ENCODE data around the gene METTL25. TPM values are rescaled to one million over a fixed set of nuclear protein-coding genes. Genes with fewer than 3 reads are reported as not detected.
A peak's percentile ranks its signal among the peaks of the same experiment; 100 is the strongest.

The METTL25 gene
- total RNA-seq, 1 experiment from 2014 or later = 85.9 TPM

GRCh38 chr12:82438356-82438755 lies 80.0 kb downstream of the METTL25 start:
- in situ Hi-C loops (cut with HindIII; ENCODE audit: low pct_unique_long_range_greater_than_20kb, low sequenced_read_pairs) = no loop called here
- DNase-seq (ENCODE audit: low read depth) = no peak

GRCh38 chr12:82440885-82441284 lies 82.6 kb downstream of the METTL25 start:
- no peak for DNase-seq (ENCODE audit: low read depth)
- in situ Hi-C loops (cut with HindIII; ENCODE audit: low pct_unique_long_range_greater_than_20kb, low sequenced_read_pairs) = no loop called here

DNA sequence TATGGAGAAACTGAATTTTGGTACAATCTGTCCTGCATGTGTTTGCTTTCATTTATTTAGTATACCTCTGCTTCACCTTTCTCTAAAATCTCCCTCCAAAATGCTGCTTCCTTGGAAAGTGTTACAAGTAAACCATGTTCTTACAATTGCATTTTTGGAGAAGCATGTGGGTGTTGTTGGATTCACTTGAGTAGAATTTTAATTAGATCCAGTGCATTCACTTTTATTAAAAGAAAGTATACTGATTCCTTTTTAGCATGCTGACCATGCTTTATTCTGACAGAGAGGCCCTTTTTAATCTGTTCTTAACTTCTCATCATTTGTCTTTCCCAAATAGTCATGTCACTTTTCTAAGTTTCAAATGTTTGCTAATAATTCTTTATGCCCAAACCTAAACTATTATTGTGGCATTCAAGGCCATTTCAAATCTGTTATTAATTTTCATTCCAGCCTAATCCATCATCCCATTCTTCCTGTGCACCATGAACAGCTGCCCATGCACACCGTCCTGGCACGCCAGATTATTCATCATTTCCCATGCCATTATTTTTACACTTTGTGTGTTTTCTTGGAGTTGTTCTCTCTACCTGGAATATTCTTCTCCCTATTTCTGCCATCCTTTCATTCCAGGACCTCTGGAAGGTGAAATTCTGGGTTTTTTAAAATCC lies 90.7 kb downstream of the METTL25 start:
- in situ Hi-C loops (cut with HindIII; ENCODE audit: low pct_unique_long_range_greater_than_20kb, low sequenced_read_pairs) = no loop called here
- DNase-seq (ENCODE audit: low read depth) = no peak

- in situ Hi-C loops (cut with HindIII; ENCODE audit: low pct_unique_long_range_greater_than_20kb, low sequenced_read_pairs) = no loop called here
- no peak for DNase-seq (ENCODE audit: low read depth)
Observed at GRCh38 chr12:82456633-82457032, 98.3 kb downstream of the METTL25 start.

- in situ Hi-C loops (cut with HindIII; ENCODE audit: low pct_unique_long_range_greater_than_20kb, low sequenced_read_pairs) = no loop called here
- no peak for DNase-seq (ENCODE audit: low read depth)
Observed at GRCh38 chr12:82458101-82458500, 99.8 kb downstream of the METTL25 start.

DNA sequence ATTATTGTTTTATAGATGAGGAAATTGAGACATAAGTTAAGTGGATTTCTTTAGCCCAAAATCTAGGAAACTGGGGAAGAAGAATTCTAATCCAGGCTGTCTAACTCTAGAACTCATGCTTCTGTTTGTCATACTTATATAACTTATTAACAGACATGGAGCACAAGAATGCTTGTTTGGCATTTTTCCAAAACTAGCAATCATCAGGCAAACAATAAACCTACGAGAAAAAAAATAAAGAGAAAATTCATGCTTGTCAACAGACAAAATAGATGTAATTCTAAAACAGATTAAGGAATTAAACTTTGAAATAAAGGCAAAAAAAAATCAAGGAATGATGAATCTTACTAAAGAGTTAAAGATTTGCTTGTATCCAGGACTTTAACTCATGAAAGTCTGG lies 103.1 kb downstream of the METTL25 start:
- in situ Hi-C loops (cut with HindIII; ENCODE audit: low pct_unique_long_range_greater_than_20kb, low sequenced_read_pairs) = no loop called here
- peak; percentile 69 for DNase-seq (ENCODE audit: low read depth)

GRCh38 chr12:82461836-82462235 lies 103.5 kb downstream of the METTL25 start:
- in situ Hi-C loops (cut with HindIII; ENCODE audit: low pct_unique_long_range_greater_than_20kb, low sequenced_read_pairs) = no loop called here
- DNase-seq (ENCODE audit: low read depth) = no peak

DNA sequence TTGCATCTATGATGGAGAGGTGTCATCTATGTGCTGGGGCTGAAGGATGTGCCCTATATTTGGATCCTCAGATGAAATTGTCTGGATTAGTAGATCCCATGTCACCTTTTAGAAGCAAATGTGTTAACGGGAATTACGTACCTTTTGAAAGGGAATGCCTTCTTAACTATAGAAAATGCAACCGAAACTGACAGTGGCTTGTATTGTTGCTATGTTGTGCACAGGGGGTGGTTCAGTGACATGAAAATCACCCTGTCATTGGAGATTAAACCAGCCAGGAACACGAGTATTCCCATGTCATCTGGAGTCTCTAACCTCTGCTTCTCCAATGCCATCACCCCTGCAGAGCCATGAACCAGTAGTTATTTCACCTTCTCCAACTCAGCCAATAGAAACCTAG lies 110.2 kb downstream of the METTL25 start:
- in situ Hi-C loops (cut with HindIII; ENCODE audit: low pct_unique_long_range_greater_than_20kb, low sequenced_read_pairs) = no loop called here

GRCh38 chr12:82470906-82471512 lies 112.7 kb downstream of the METTL25 start:
- no peak for DNase-seq (ENCODE audit: low read depth)
- in situ Hi-C loops (cut with HindIII; ENCODE audit: low pct_unique_long_range_greater_than_20kb, low sequenced_read_pairs) = no loop called here

More for the DNA sequence above, 110.2 kb downstream of the METTL25 start:
- DNase-seq (ENCODE audit: low read depth) = no peak

DNA sequence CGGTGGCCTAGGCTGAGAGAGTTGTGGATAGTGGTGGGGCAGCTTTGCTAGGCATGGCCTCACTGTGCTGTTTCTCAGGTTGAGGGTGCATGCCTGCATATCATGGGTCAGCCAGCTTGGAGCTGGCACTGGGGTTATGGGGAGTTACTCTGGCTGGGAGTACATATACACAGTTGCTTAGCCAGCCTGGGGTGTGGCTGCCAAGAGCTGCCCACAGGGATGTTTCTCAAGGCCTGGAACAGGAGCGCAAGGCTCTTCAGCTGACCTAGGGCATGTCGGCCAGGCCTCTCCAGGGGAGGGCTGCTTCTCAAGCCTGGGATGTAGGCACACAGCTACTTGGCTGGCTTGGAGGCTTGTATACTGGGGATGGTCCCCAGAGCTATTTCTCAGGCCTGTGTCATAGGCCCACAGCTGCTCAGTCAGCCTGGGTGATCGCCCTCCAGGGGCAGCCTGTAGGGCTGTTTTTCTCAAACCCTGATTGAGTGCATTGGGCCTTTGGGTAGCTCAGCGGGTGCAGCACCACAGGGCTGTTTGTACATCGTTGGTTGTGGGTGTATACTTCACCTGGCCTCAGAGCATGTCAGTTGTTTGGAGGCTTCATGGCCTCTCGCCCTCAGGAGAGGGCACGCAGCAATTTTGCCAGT lies 114.9 kb downstream of the METTL25 start:
- no peak for DNase-seq (ENCODE audit: low read depth)
- in situ Hi-C loops (cut with HindIII; ENCODE audit: low pct_unique_long_range_greater_than_20kb, low sequenced_read_pairs) = no loop called here

DNA sequence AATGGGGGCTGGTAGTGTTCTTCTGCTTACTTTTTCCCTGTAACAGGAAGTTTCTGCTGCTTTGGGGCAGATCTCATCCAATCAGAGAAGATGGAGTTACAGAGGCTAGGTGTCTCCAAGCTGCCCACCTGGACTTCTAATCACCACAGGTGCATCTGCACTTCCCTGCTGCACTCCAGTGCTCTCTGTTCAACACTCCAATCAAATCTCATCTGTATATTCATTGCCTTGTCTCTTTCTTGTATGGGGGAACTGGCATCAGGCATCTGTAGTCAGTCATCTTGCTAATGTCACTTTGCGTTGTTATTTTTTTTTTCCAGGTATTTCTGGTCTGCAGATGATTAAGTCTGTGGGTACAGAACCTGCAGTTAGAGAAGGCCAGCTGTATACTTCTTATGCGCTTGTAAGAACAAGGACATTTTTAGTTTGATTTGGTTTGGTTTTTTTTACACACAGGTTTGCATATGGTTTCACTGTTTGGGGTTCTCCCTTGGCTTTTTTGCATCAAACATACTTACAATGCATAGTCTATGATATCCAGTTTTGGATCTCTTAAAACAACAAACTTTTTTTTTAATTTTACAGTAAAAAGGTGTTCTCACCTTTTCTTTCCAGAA lies 116.0 kb downstream of the METTL25 start:
- in situ Hi-C loops (cut with HindIII; ENCODE audit: low pct_unique_long_range_greater_than_20kb, low sequenced_read_pairs) = no loop called here
- DNase-seq (ENCODE audit: low read depth) = no peak

GRCh38 chr12:82474798-82475184 lies 116.5 kb downstream of the METTL25 start:
- in situ Hi-C loops (cut with HindIII; ENCODE audit: low pct_unique_long_range_greater_than_20kb, low sequenced_read_pairs) = no loop called here
- DNase-seq (ENCODE audit: low read depth) = no peak

DNA sequence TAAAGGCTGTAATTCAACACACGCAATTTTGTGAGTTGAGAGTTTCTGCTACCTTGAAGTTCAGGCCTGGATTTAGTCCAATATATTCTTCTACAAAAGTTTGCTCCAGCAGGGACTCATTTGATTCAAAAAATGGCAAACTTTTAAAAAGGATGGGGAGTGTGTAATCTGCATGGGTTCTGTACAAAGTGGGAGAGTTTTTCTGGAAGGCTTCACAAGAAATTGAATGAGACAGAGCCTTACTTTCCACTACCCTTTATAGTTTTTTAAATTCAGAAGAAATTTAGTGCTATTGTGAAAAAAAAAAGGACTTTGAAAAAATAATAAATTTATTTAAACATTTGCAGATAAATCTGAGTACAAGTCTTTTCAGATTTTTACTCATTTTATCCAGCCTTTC lies 116.9 kb downstream of the METTL25 start:
- no peak for DNase-seq (ENCODE audit: low read depth)
- in situ Hi-C loops (cut with HindIII; ENCODE audit: low pct_unique_long_range_greater_than_20kb, low sequenced_read_pairs) = no loop called here

- in situ Hi-C loops (cut with HindIII; ENCODE audit: low pct_unique_long_range_greater_than_20kb, low sequenced_read_pairs) = no loop called here
- DNase-seq (ENCODE audit: low read depth) = no peak
Observed at GRCh38 chr12:82476511-82476910, 118.2 kb downstream of the METTL25 start.

- in situ Hi-C loops (cut with HindIII; ENCODE audit: low pct_unique_long_range_greater_than_20kb, low sequenced_read_pairs) = no loop called here
- no peak for DNase-seq (ENCODE audit: low read depth)
Observed at GRCh38 chr12:82479511-82479910, 121.2 kb downstream of the METTL25 start.

DNA sequence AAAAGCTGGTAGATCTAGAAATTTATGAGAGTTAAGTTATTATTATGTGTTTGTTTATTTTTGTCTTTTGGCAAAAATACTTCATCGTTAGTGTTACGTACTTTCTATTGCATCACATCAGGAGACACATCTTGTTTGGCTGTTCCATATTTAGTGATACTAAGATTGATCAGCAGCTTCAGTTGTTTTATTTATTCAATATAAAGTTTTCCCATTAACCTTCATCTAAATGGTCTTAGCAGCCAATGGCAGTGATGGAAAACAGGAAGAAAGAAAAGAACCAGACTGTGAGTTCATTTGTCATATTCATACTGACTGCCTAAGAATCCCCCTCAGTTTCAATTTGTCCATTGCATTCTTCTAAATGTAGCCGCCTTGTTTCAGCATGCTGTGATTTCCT lies 122.3 kb downstream of the METTL25 start:
- no peak for DNase-seq (ENCODE audit: low read depth)
- in situ Hi-C loops (cut with HindIII; ENCODE audit: low pct_unique_long_range_greater_than_20kb, low sequenced_read_pairs) = no loop called here

DNA sequence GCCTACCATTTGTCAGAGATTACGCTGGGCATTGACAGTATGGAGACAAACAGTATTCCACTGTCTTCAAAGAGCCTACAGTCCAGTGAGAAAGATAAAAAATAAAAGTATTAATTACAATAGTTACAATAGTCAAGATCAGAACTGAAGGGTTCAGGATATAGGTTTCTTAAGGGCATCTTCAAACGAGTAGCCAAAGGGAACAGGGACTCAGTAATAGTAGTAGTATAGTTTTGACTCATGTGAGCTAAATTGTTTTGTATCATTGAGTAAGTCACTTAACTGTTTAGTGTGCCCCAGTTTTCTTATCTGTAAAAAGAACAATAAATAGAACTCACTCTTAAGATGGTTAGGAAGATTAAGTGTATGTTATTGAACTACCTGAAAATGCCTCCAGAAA lies 123.6 kb downstream of the METTL25 start:
- in situ Hi-C loops (cut with HindIII; ENCODE audit: low pct_unique_long_range_greater_than_20kb, low sequenced_read_pairs) = no loop called here
- no peak for DNase-seq (ENCODE audit: low read depth)

GRCh38 chr12:82486524-82487235 lies 128.4 kb downstream of the METTL25 start:
- in situ Hi-C loops (cut with HindIII; ENCODE audit: low pct_unique_long_range_greater_than_20kb, low sequenced_read_pairs) = no loop called here

GRCh38 chr12:82504409-82504808 lies 146.1 kb downstream of the METTL25 start:
- DNase-seq (ENCODE audit: low read depth) = no peak
- in situ Hi-C loops (cut with HindIII; ENCODE audit: low pct_unique_long_range_greater_than_20kb, low sequenced_read_pairs) = no loop called here

More at GRCh38 chr12:82486524-82487235, 128.4 kb downstream of the METTL25 start:
- no peak for DNase-seq (ENCODE audit: low read depth)

All from Caki2 (cell line).